Peyer's patch (tissue), 4 donors: ENCODE results near the gene BCKDK.

Experiments used
- CTCF ChIP-seq, 6 experiments: fragments of 450-650 bp in 4 of 6; fragments of 200-600 bp in 2 of 6; sonication (generic) in 1 of 6; IDR thresholded peaks; one replicate each; pipeline ENCODE4 v1.5.1; 2017 to 2019; ENCODE audit warnings: antibody characterized with exemption in 6 of 6, mild to moderate bottlenecking in 3 of 6, moderate library complexity in 1 of 6
- POLR2A ChIP-seq, 2 donors: fragments of 450-650 bp; IDR thresholded peaks; one replicate each; pipeline ENCODE4 v1.5.1; 2017; ENCODE audit warnings: antibody characterized with exemption in 2 of 2, mild to moderate bottlenecking in 2 of 2, moderate library complexity in 2 of 2

DNA sequence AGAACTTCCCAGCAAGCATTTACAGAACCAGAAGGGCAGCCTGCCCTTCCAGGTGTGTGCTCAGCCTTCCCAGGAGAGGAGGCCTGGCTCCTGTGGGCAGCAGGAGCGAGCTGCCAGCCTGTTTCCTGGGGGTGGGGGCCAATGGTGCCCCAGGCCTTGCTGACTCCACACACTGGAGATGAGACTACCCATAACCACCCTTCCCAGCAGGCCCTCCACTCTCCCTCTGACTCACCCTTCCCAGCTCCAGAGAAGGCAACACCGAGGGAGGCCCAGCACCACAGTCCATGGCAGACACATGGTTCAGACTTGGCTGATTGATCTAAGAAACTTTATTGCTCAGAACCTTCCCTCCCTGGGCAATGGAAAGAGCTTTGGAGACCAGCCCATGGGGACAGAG is 17.6 kb upstream of the BCKDK start:
- TF ChIP-seq CTCF (IDR thresholded peaks at IDR 0.05) (no peak), POLR2A (IDR thresholded peaks at IDR 0.05) (no peak)
